H1 (cell line): ENCODE measurements around the gene RELT. TPM values are rescaled to one million over a fixed set of nuclear protein-coding genes. Genes with fewer than 3 reads are reported as not detected.

Experiments
- polyA plus RNA-seq, 7 experiments: library from polyadenylated mRNA; depleted of rRNA in 3 of 7; stranded (reverse) in 5 of 7; unstranded in 2 of 7; fragments of >200 nt in 5 of 7; fragments of 200-250 nt in 2 of 7; gene quantifications; 1 replicate in 5 of 7; 2 replicates in 1 of 7; 4 replicates in 1 of 7; pipeline versions ENCODE4 v1.2.1 to v1.2.3, GENCODE V29; 2011 to 2013; ENCODE audit warnings: missing spikeins in 2 of 7, mixed read lengths in 2 of 7
- total RNA-seq: library from RNA; stranded (reverse); fragmentation: NEBNext Ultra II Directional; extraction: Animal tissue kit (Norgen Biotek cat#: 25700); gene quantifications from 2 replicates; pipeline ENCODE4 v1.2.1, GENCODE V29; 2021

The RELT gene
- total and polyA plus RNA-seq, 2 of the 8 experiments (the other 6 are each of a cell fraction or from before 2014, with no cell fraction given), result 3.4 to 5.7 TPM

Other genes starting within 250 kb of the RELT start
- gene FCHSD2, start 234.1 kb upstream of the RELT start, total RNA-seq, result 7.8 and 9.2 TPM in 2 replicates
- gene FCHSD2, start 234.1 kb upstream of the RELT start, polyA plus RNA-seq (2011; rRNA removed), result 3.0 and 4.1 TPM in 2 replicates
- 1.0 and 1.2 TPM in 2 replicates for gene P2RY2, start 158.1 kb upstream of the RELT start, total RNA-seq
- 1.5 and 2.6 TPM in 2 replicates for gene P2RY2, start 158.1 kb upstream of the RELT start, polyA plus RNA-seq (2011; rRNA removed)
- gene P2RY6, start 104.1 kb upstream of the RELT start, total RNA-seq, result not detected in 2 replicates
- gene P2RY6, start 104.1 kb upstream of the RELT start, polyA plus RNA-seq (2011; rRNA removed), result 0.15 and 0.20 TPM in 2 replicates
- gene ARHGEF17, start 68.1 kb upstream of the RELT start, total RNA-seq, result 12.9 and 14.6 TPM in 2 replicates
- 11.3 and 23.4 TPM in 2 replicates for gene ARHGEF17, start 68.1 kb upstream of the RELT start, polyA plus RNA-seq (2011; rRNA removed)
- 21.6 and 22.8 TPM in 2 replicates for gene FAM168A, start 221.7 kb downstream of the RELT start, total RNA-seq
- 17.1 and 24.0 TPM in 2 replicates for gene FAM168A, start 221.7 kb downstream of the RELT start, polyA plus RNA-seq (2011; rRNA removed)